ENCODE results near the gene MTUS2. TPM values are rescaled to one million over a fixed set of nuclear protein-coding genes. Genes with fewer than 3 reads are reported as not detected.

Gene MTUS2
- polyA plus RNA-seq, 1 donor from 2014 or later, result 4.4 TPM

DNA sequence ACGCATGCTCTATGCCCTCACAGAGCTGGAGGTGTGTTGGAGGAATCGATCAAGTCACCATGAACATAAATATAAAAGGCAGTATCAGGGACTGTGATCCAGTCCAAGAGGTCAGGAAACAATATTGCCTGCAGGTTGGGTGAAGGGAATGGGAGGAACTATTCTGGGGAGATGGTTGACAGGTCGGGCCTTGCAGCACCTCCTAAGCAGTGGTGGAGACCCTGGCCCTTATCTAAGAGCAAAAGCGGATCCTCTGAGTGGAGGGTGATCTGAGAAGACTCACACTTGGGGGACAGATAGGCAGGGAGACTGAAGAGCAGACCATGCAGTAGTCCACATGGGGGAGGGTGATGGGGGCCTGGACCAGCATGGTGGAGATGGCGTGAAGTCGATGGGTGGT lies 561.9 kb downstream of the MTUS2 start:
- Histone ChIP-seq H3K4me2 (ENCODE audit: low read length) (no peak overlapping the region), H4K20me1 (ENCODE audit: insufficient read depth) (no peaks in the 10 kb centered on the region), H3K79me2 (replicated peaks; ENCODE audit: insufficient read depth, low read length) (no peaks in the 10 kb centered on the region), H3K27ac (ENCODE audit: low read length) (no peak overlapping the region), H3K9ac (ENCODE audit: low read length) (no peak overlapping the region), H3K9me3 (ENCODE audit: low read length) (no peaks in the 10 kb centered on the region), H2AFZ (ENCODE audit: low read depth, low read length) (no peak overlapping the region), H3F3A (ENCODE audit: insufficient read depth, low read length, poor library complexity, severe bottlenecking) (no peaks in the 10 kb centered on the region), H3K4me3 (ENCODE audit: low read length) (no peak overlapping the region), H3K9me2 (ENCODE audit: insufficient read depth, low read length) (no peaks in the 10 kb centered on the region), H3K27me3 (ENCODE audit: insufficient read depth, low read depth, low read length) (no peaks in the 10 kb centered on the region), H3K36me3 (ENCODE audit: insufficient read depth, low read length) (no peaks in the 10 kb centered on the region)
- no peak for TF ChIP-seq POLR2AphosphoS5 (IDR thresholded peaks at IDR 0.05)
- TF ChIP-seq EZH2 (IDR thresholded peaks at IDR 0.05; ENCODE audit: borderline replicate concordance, insufficient read depth, low read length, poor library complexity, severe bottlenecking), result no peak
- no peak for TF ChIP-seq RAD21 (conservative IDR thresholded peaks at IDR 0.05)
- no peak for TF ChIP-seq SMC3 (conservative IDR thresholded peaks at IDR 0.05; ENCODE audit: poor library complexity)
- TF ChIP-seq MXI1 (conservative IDR thresholded peaks at IDR 0.05; ENCODE audit: poor library complexity, severe bottlenecking), result no peak
- TF ChIP-seq, protein P1, sequence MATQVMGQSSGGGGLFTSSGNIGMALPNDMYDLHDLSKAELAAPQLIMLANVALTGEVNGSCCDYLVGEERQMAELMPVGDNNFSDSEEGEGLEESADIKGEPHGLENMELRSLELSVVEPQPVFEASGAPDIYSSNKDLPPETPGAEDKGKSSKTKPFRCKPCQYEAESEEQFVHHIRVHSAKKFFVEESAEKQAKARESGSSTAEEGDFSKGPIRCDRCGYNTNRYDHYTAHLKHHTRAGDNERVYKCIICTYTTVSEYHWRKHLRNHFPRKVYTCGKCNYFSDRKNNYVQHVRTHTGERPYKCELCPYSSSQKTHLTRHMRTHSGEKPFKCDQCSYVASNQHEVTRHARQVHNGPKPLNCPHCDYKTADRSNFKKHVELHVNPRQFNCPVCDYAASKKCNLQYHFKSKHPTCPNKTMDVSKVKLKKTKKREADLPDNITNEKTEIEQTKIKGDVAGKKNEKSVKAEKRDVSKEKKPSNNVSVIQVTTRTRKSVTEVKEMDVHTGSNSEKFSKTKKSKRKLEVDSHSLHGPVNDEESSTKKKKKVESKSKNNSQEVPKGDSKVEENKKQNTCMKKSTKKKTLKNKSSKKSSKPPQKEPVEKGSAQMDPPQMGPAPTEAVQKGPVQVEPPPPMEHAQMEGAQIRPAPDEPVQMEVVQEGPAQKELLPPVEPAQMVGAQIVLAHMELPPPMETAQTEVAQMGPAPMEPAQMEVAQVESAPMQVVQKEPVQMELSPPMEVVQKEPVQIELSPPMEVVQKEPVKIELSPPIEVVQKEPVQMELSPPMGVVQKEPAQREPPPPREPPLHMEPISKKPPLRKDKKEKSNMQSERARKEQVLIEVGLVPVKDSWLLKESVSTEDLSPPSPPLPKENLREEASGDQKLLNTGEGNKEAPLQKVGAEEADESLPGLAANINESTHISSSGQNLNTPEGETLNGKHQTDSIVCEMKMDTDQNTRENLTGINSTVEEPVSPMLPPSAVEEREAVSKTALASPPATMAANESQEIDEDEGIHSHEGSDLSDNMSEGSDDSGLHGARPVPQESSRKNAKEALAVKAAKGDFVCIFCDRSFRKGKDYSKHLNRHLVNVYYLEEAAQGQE (IDR thresholded peaks at IDR 0.05; ENCODE audit: borderline replicate concordance), result no peak
- TF ChIP-seq, protein P2, sequence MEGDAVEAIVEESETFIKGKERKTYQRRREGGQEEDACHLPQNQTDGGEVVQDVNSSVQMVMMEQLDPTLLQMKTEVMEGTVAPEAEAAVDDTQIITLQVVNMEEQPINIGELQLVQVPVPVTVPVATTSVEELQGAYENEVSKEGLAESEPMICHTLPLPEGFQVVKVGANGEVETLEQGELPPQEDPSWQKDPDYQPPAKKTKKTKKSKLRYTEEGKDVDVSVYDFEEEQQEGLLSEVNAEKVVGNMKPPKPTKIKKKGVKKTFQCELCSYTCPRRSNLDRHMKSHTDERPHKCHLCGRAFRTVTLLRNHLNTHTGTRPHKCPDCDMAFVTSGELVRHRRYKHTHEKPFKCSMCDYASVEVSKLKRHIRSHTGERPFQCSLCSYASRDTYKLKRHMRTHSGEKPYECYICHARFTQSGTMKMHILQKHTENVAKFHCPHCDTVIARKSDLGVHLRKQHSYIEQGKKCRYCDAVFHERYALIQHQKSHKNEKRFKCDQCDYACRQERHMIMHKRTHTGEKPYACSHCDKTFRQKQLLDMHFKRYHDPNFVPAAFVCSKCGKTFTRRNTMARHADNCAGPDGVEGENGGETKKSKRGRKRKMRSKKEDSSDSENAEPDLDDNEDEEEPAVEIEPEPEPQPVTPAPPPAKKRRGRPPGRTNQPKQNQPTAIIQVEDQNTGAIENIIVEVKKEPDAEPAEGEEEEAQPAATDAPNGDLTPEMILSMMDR (IDR thresholded peaks at IDR 0.05; ENCODE audit: poor library complexity, severe bottlenecking), result no peak
- no peak for TF ChIP-seq EP300 (conservative IDR thresholded peaks at IDR 0.05; ENCODE audit: poor library complexity, severe bottlenecking)
- no peak for TF ChIP-seq TAF1 (IDR thresholded peaks at IDR 0.05; ENCODE audit: low read depth)

DNA sequence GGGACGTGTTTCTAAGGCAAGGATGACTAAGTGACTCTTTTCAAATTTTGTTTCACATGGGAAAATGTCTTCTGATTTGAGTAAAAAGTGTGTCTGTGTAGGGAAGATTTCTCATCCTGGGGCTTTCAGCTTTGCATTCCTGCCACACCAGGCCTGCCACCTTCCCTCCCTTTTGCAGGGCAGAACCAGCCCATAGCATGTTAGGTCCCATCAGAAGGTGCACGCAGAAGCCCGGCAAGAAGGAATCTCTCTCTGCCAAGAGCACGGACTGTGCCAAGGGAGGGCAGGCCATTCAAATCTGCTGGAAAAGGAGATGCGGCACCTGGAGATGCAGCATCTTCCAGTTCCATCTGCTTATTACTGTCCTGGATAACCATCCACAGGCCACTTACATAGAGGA lies 563.3 kb downstream of the MTUS2 start:
- TF ChIP-seq MXI1 (conservative IDR thresholded peaks at IDR 0.05; ENCODE audit: poor library complexity, severe bottlenecking), result no peak
- no peak for TF ChIP-seq EZH2 (IDR thresholded peaks at IDR 0.05; ENCODE audit: borderline replicate concordance, insufficient read depth, low read length, poor library complexity, severe bottlenecking)
- TF ChIP-seq, protein P1 (IDR thresholded peaks at IDR 0.05; ENCODE audit: borderline replicate concordance), result no peak
- TF ChIP-seq POLR2AphosphoS5 (IDR thresholded peaks at IDR 0.05), result no peak
- no peak for TF ChIP-seq TAF1 (IDR thresholded peaks at IDR 0.05; ENCODE audit: low read depth)
- TF ChIP-seq SMC3 (conservative IDR thresholded peaks at IDR 0.05; ENCODE audit: poor library complexity), result no peak
- TF ChIP-seq EP300 (conservative IDR thresholded peaks at IDR 0.05; ENCODE audit: poor library complexity, severe bottlenecking), result no peak
- TF ChIP-seq, protein P2 (IDR thresholded peaks at IDR 0.05; ENCODE audit: poor library complexity, severe bottlenecking), result no peak
- TF ChIP-seq RAD21 (conservative IDR thresholded peaks at IDR 0.05), result no peak
- Histone ChIP-seq H3K36me3 (ENCODE audit: insufficient read depth, low read length) (no peaks in the 10 kb centered on the region), H3F3A (ENCODE audit: insufficient read depth, low read length, poor library complexity, severe bottlenecking) (no peaks in the 10 kb centered on the region), H4K20me1 (ENCODE audit: insufficient read depth) (no peaks in the 10 kb centered on the region), H3K9me2 (ENCODE audit: insufficient read depth, low read length) (no peaks in the 10 kb centered on the region), H3K27me3 (ENCODE audit: insufficient read depth, low read depth, low read length) (no peaks in the 10 kb centered on the region), H3K9ac (ENCODE audit: low read length) (no peak overlapping the region), H3K4me2 (ENCODE audit: low read length) (no peak overlapping the region), H2AFZ (ENCODE audit: low read depth, low read length) (no peak overlapping the region), H3K27ac (ENCODE audit: low read length) (no peak overlapping the region), H3K4me3 (ENCODE audit: low read length) (no peak overlapping the region), H3K79me2 (replicated peaks; ENCODE audit: insufficient read depth, low read length) (no peaks in the 10 kb centered on the region), H3K9me3 (ENCODE audit: low read length) (no peaks in the 10 kb centered on the region)

All from neural cell (in vitro differentiated cells).